ENCODE measurements around the gene DOCK6.

DNA sequence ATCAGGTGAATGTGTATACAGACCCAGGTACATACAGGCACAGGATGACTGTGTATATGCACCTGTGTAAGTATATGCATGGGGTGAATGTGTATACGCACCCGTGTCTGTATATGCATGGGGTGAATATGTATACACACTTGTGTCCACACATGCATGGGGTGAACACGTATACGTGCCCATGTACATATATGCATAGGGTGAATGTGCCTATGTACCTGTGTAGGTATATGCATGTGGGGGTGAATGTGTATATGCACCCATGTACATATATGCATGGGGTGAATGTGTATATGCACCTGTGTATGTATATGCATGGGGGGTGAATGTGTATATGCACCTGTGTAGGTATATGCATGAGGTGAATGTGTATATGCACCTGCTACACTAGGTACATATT is 29.8 kb downstream of the DOCK6 start:
- TF ChIP-seq, protein P1, sequence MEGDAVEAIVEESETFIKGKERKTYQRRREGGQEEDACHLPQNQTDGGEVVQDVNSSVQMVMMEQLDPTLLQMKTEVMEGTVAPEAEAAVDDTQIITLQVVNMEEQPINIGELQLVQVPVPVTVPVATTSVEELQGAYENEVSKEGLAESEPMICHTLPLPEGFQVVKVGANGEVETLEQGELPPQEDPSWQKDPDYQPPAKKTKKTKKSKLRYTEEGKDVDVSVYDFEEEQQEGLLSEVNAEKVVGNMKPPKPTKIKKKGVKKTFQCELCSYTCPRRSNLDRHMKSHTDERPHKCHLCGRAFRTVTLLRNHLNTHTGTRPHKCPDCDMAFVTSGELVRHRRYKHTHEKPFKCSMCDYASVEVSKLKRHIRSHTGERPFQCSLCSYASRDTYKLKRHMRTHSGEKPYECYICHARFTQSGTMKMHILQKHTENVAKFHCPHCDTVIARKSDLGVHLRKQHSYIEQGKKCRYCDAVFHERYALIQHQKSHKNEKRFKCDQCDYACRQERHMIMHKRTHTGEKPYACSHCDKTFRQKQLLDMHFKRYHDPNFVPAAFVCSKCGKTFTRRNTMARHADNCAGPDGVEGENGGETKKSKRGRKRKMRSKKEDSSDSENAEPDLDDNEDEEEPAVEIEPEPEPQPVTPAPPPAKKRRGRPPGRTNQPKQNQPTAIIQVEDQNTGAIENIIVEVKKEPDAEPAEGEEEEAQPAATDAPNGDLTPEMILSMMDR (IDR thresholded peaks at IDR 0.05) = no peak
- no peak for TF ChIP-seq POLR2A (IDR thresholded peaks at IDR 0.05)
